ENCODE data around the gene EPS8L3.

- TF ChIP-seq, protein P1, sequence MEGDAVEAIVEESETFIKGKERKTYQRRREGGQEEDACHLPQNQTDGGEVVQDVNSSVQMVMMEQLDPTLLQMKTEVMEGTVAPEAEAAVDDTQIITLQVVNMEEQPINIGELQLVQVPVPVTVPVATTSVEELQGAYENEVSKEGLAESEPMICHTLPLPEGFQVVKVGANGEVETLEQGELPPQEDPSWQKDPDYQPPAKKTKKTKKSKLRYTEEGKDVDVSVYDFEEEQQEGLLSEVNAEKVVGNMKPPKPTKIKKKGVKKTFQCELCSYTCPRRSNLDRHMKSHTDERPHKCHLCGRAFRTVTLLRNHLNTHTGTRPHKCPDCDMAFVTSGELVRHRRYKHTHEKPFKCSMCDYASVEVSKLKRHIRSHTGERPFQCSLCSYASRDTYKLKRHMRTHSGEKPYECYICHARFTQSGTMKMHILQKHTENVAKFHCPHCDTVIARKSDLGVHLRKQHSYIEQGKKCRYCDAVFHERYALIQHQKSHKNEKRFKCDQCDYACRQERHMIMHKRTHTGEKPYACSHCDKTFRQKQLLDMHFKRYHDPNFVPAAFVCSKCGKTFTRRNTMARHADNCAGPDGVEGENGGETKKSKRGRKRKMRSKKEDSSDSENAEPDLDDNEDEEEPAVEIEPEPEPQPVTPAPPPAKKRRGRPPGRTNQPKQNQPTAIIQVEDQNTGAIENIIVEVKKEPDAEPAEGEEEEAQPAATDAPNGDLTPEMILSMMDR (IDR thresholded peaks at IDR 0.05) = no peak
- no peak for TF ChIP-seq POLR2A (IDR thresholded peaks at IDR 0.05)
Measured at GRCh38 chr1:109767637-109768334, 4.1 kb upstream of the EPS8L3 start.
